ENCODE results near the gene TSSK6. TPM values are rescaled to one million over a fixed set of nuclear protein-coding genes. Genes with fewer than 3 reads are reported as not detected.
A peak's percentile ranks its signal among the peaks of the same experiment; 100 is the strongest.

TSSK6 gene
- total RNA-seq, 1 experiment from 2014 or later = 4.7 TPM

DNA sequence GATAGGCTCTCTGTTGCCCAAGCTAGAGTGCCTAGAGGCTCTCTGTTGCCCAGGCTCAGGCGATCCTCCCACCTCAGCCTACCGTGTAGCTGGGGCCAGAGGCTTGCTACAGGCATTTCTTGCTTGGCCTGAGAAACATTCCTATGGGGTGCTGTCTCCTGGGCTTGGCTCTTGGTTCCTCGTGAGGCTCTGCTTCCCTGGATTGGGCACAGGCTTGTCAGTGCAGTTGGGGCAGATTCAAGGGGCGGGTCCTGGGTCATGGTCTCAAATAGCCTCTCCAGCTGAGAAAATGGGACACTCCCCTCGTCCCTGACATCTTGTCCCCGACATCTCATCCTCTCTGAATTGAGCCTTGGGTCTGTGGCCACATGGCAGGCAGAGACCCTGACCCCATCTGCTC, 4.9 kb downstream of the TSSK6 start:
- ChIA-PET CTCF (interaction anchor here (0.6 to 1.2 kb wide), 5 partner anchors 20 to 168 kb away, joined by 3 to 7 read pairs (median 4); no protein-coding TSS in a partner anchor), POLR2A (interaction anchor here (0.5 to 0.6 kb wide), 2 partner anchors 111 to 349 kb away, joined by 3 to 7 read pairs; no protein-coding TSS in a partner anchor)
- Mint-ChIP-seq H3K27ac (peak overlapping the region; percentile 46; the same call in 1 of the 2 replicates), H3K36me3 (peaks cover 15% of the 10 kb centered on the region), H3K4me3 (no peak overlapping the region), H3K27me3 (ENCODE audit: low read depth) (no peaks in the 10 kb centered on the region), H3K4me1 (peaks cover 8% of the 10 kb centered on the region), H3K9me3 (no peaks in the 10 kb centered on the region)
- peak; percentile 68 for ATAC-seq
- no peak for TF ChIP-seq MXD4 (CRISPR knock-in tag; IDR thresholded peaks at IDR 0.05; ENCODE audit: borderline replicate concordance)
- no peak for TF ChIP-seq JUN (CRISPR knock-in tag; IDR thresholded peaks at IDR 0.05)
- no peak for TF ChIP-seq ZNF121 (CRISPR knock-in tag; IDR thresholded peaks at IDR 0.05)
- TF ChIP-seq MYBL2 (CRISPR knock-in tag; IDR thresholded peaks at IDR 0.05) = no peak
- TF ChIP-seq ZNF396 (CRISPR knock-in tag; IDR thresholded peaks at IDR 0.05; ENCODE audit: borderline replicate concordance) = no peak
- TF ChIP-seq, protein P1, sequence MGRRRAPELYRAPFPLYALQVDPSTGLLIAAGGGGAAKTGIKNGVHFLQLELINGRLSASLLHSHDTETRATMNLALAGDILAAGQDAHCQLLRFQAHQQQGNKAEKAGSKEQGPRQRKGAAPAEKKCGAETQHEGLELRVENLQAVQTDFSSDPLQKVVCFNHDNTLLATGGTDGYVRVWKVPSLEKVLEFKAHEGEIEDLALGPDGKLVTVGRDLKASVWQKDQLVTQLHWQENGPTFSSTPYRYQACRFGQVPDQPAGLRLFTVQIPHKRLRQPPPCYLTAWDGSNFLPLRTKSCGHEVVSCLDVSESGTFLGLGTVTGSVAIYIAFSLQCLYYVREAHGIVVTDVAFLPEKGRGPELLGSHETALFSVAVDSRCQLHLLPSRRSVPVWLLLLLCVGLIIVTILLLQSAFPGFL (CRISPR knock-in tag; IDR thresholded peaks at IDR 0.05; ENCODE audit: borderline replicate concordance) = no peak
- no peak for TF ChIP-seq CREB1 (CRISPR knock-in tag; IDR thresholded peaks at IDR 0.05)
- no peak for TF ChIP-seq ZNF671 (CRISPR knock-in tag; IDR thresholded peaks at IDR 0.05)
- TF ChIP-seq, protein P2, sequence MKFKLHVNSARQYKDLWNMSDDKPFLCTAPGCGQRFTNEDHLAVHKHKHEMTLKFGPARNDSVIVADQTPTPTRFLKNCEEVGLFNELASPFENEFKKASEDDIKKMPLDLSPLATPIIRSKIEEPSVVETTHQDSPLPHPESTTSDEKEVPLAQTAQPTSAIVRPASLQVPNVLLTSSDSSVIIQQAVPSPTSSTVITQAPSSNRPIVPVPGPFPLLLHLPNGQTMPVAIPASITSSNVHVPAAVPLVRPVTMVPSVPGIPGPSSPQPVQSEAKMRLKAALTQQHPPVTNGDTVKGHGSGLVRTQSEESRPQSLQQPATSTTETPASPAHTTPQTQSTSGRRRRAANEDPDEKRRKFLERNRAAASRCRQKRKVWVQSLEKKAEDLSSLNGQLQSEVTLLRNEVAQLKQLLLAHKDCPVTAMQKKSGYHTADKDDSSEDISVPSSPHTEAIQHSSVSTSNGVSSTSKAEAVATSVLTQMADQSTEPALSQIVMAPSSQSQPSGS (CRISPR knock-in tag; IDR thresholded peaks at IDR 0.05; ENCODE audit: borderline replicate concordance, low read depth) = no peak
- no peak for TF ChIP-seq PRRX2 (CRISPR knock-in tag; IDR thresholded peaks at IDR 0.05)
- no peak for DNase-seq (ENCODE audit: low spot score)

DNA sequence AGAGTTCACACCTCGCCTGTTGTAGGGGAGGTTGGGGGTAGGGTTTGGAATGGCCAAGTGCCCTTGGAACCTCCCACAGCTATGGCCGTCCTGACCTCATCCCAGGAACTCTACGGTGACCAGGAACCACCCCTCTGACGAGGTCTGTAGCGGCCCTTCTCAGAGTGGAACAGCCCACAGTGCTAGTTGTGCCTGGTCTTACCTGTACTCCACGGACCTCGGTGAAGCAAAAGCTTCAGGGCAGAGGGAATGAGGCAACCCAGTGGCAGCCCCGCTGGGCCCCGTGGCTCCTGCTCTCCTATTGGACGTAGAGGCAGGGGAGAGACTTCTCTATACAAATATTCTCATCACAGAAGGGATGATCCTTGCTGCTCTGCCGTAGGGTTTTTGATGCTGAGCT, 7.1 kb downstream of the TSSK6 start:
- H3K9me3 Mint-ChIP-seq = no peaks in the 10 kb centered on the region
- peaks cover 29% of the 10 kb centered on the region for H3K36me3 Mint-ChIP-seq
- CTCF ChIA-PET = interaction anchor here (0.5 to 1.8 kb wide), 3 partner anchors 18 to 531 kb away, joined by 3 to 6 read pairs (median 4); no protein-coding TSS in a partner anchor
- H3K27me3 Mint-ChIP-seq (ENCODE audit: low read depth) = no peaks in the 10 kb centered on the region
- DNase-seq (ENCODE audit: low spot score) = no peak
- H3K27ac Mint-ChIP-seq = 0 out of 2 replicates have a peak overlapping the region, but pooled peaks have one; percentile 40
- H3K4me1 Mint-ChIP-seq = peaks cover 8% of the 10 kb centered on the region
- ATAC-seq = peak; percentile 12
- no peak overlapping the region for H3K4me3 Mint-ChIP-seq
- POLR2A ChIA-PET = interaction anchor here (0.5 kb wide), 1 partner anchor 24 kb away, joined by 4 read pairs; no protein-coding TSS in a partner anchor
- TF ChIP-seq, protein P3, sequence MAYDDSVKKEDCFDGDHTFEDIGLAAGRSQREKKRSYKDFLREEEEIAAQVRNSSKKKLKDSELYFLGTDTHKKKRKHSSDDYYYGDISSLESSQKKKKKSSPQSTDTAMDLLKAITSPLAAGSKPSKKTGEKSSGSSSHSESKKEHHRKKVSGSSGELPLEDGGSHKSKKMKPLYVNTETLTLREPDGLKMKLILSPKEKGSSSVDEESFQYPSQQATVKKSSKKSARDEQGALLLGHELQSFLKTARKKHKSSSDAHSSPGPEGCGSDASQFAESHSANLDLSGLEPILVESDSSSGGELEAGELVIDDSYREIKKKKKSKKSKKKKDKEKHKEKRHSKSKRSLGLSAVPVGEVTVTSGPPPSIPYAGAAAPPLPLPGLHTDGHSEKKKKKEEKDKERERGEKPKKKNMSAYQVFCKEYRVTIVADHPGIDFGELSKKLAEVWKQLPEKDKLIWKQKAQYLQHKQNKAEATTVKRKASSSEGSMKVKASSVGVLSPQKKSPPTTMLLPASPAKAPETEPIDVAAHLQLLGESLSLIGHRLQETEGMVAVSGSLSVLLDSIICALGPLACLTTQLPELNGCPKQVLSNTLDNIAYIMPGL (CRISPR knock-in tag; IDR thresholded peaks at IDR 0.05) = no peak
- TF ChIP-seq CBFB (CRISPR knock-in tag; IDR thresholded peaks at IDR 0.05; ENCODE audit: low read depth) = no peak
- no peak for TF ChIP-seq ZNF671 (CRISPR knock-in tag; IDR thresholded peaks at IDR 0.05)
- TF ChIP-seq, protein P4, sequence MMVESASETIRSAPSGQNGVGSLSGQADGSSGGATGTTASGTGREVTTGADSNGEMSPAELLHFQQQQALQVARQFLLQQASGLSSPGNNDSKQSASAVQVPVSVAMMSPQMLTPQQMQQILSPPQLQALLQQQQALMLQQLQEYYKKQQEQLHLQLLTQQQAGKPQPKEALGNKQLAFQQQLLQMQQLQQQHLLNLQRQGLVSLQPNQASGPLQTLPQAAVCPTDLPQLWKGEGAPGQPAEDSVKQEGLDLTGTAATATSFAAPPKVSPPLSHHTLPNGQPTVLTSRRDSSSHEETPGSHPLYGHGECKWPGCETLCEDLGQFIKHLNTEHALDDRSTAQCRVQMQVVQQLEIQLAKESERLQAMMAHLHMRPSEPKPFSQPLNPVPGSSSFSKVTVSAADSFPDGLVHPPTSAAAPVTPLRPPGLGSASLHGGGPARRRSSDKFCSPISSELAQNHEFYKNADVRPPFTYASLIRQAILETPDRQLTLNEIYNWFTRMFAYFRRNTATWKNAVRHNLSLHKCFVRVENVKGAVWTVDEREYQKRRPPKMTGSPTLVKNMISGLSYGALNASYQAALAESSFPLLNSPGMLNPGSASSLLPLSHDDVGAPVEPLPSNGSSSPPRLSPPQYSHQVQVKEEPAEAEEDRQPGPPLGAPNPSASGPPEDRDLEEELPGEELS (CRISPR knock-in tag; IDR thresholded peaks at IDR 0.05) = no peak
- TF ChIP-seq, protein P5, sequence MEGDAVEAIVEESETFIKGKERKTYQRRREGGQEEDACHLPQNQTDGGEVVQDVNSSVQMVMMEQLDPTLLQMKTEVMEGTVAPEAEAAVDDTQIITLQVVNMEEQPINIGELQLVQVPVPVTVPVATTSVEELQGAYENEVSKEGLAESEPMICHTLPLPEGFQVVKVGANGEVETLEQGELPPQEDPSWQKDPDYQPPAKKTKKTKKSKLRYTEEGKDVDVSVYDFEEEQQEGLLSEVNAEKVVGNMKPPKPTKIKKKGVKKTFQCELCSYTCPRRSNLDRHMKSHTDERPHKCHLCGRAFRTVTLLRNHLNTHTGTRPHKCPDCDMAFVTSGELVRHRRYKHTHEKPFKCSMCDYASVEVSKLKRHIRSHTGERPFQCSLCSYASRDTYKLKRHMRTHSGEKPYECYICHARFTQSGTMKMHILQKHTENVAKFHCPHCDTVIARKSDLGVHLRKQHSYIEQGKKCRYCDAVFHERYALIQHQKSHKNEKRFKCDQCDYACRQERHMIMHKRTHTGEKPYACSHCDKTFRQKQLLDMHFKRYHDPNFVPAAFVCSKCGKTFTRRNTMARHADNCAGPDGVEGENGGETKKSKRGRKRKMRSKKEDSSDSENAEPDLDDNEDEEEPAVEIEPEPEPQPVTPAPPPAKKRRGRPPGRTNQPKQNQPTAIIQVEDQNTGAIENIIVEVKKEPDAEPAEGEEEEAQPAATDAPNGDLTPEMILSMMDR (IDR thresholded peaks at IDR 0.05) = no peak
- TF ChIP-seq, protein P6, sequence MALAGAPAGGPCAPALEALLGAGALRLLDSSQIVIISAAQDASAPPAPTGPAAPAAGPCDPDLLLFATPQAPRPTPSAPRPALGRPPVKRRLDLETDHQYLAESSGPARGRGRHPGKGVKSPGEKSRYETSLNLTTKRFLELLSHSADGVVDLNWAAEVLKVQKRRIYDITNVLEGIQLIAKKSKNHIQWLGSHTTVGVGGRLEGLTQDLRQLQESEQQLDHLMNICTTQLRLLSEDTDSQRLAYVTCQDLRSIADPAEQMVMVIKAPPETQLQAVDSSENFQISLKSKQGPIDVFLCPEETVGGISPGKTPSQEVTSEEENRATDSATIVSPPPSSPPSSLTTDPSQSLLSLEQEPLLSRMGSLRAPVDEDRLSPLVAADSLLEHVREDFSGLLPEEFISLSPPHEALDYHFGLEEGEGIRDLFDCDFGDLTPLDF (CRISPR knock-in tag; IDR thresholded peaks at IDR 0.05) = no peak
- TF ChIP-seq KAT7 (CRISPR knock-in tag; IDR thresholded peaks at IDR 0.05; ENCODE audit: borderline replicate concordance) = no peak
- TF ChIP-seq, protein P7, sequence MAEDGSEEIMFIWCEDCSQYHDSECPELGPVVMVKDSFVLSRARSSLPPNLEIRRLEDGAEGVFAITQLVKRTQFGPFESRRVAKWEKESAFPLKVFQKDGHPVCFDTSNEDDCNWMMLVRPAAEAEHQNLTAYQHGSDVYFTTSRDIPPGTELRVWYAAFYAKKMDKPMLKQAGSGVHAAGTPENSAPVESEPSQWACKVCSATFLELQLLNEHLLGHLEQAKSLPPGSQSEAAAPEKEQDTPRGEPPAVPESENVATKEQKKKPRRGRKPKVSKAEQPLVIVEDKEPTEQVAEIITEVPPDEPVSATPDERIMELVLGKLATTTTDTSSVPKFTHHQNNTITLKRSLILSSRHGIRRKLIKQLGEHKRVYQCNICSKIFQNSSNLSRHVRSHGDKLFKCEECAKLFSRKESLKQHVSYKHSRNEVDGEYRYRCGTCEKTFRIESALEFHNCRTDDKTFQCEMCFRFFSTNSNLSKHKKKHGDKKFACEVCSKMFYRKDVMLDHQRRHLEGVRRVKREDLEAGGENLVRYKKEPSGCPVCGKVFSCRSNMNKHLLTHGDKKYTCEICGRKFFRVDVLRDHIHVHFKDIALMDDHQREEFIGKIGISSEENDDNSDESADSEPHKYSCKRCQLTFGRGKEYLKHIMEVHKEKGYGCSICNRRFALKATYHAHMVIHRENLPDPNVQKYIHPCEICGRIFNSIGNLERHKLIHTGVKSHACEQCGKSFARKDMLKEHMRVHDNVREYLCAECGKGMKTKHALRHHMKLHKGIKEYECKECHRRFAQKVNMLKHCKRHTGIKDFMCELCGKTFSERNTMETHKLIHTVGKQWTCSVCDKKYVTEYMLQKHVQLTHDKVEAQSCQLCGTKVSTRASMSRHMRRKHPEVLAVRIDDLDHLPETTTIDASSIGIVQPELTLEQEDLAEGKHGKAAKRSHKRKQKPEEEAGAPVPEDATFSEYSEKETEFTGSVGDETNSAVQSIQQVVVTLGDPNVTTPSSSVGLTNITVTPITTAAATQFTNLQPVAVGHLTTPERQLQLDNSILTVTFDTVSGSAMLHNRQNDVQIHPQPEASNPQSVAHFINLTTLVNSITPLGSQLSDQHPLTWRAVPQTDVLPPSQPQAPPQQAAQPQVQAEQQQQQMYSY (CRISPR knock-in tag; IDR thresholded peaks at IDR 0.05) = no peak
- no peak for TF ChIP-seq NFE2L1 (CRISPR knock-in tag; IDR thresholded peaks at IDR 0.05)
